ENCODE measurements around the gene PAQR5.

The PAQR5 gene

GRCh38 chr15:69323893-69324430 lies 25.2 kb downstream of the PAQR5 start:
- WGBS (ENCODE audit: insufficient coverage), result 100% methylated on average over 3 of the region's 5 CpGs
- Histone ChIP-seq H3K27ac (ENCODE audit: insufficient read depth in 1 of 2, low read depth in 1 of 2, low read length in 2 of 2, poor library complexity in 1 of 2, severe bottlenecking in 2 of 2) (no peak overlapping the region), H3K9me3 (ENCODE audit: control extremely low read depth in 1 of 5, control insufficient read depth in 4 of 5, insufficient read depth in 2 of 5, low read depth in 1 of 5, low read length in 4 of 5) (no peaks in the 10 kb centered on the region), H3K4me1 (ENCODE audit: control extremely low read depth in 1 of 4, control insufficient read depth in 4 of 4, insufficient read depth in 4 of 4, low read length in 3 of 4) (peaks cover 2 to 26% (median 16%) of the 10 kb centered on the region in 4 experiments), H3K36me3 (ENCODE audit: control insufficient read depth in 4 of 4, insufficient read depth in 4 of 4, low read length in 3 of 4) (no peaks in the 10 kb centered on the region), H3K27me3 (replicated peaks in 2 of 5; ENCODE audit: control insufficient read depth in 4 of 5, insufficient read depth in 5 of 5, low read length in 4 of 5) (no peaks in the 10 kb centered on the region), H3K4me3 (ENCODE audit: control insufficient read depth in 1 of 7, extremely low read depth in 1 of 7, insufficient read depth in 4 of 7, low read depth in 2 of 7, low read length in 6 of 7) (no peak overlapping the region)
- no peak for DNase-seq
- ChIA-PET POLR2A (no interaction called here), CTCF (interaction anchor here (1.1 kb wide), 2 partner anchors 16 to 20 kb away, joined by 3 to 4 read pairs; no protein-coding TSS in a partner anchor)

DNA sequence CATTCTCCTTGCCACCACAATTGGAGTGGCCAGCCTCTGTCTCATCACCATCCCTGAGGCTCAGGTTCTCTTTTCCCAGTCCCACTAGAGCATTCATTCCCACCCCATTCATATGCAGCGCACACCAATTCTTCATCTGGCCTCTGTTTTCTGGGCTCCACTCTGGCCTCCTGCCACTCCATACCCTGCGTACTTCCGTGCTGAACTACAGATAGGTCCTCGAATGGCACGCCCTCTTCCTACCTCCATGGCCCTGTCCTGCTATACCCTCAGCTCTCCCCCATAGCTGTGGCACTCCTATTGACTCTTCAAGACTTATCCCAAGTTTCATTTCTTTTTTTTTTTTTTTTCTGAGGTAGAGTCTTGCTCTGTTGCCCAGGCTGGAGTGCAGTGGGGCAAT lies 25.9 kb downstream of the PAQR5 start:
- Histone ChIP-seq H3K4me1 (ENCODE audit: control extremely low read depth in 1 of 4, control insufficient read depth in 4 of 4, insufficient read depth in 4 of 4, low read length in 3 of 4) (peaks cover 2 to 21% (median 11%) of the 10 kb centered on the region in 4 experiments), H3K9me3 (ENCODE audit: control extremely low read depth in 1 of 5, control insufficient read depth in 4 of 5, insufficient read depth in 2 of 5, low read depth in 1 of 5, low read length in 4 of 5) (no peaks in the 10 kb centered on the region), H3K27ac (ENCODE audit: insufficient read depth in 1 of 2, low read depth in 1 of 2, low read length in 2 of 2, poor library complexity in 1 of 2, severe bottlenecking in 2 of 2) (no peak overlapping the region), H3K27me3 (replicated peaks in 2 of 5; ENCODE audit: control insufficient read depth in 4 of 5, insufficient read depth in 5 of 5, low read length in 4 of 5) (no peaks in the 10 kb centered on the region), H3K4me3 (ENCODE audit: control insufficient read depth in 1 of 7, extremely low read depth in 1 of 7, insufficient read depth in 4 of 7, low read depth in 2 of 7, low read length in 6 of 7) (no peak overlapping the region), H3K36me3 (ENCODE audit: control insufficient read depth in 4 of 4, insufficient read depth in 4 of 4, low read length in 3 of 4) (no peaks in the 10 kb centered on the region)
- ChIA-PET POLR2A (no interaction called here), CTCF (interaction anchor here (1.1 kb wide), 2 partner anchors 16 to 20 kb away, joined by 3 to 4 read pairs; no protein-coding TSS in a partner anchor)
- DNase-seq, result no peak
- 98% methylated on average over 5 of the region's 5 CpGs for WGBS (ENCODE audit: insufficient coverage)

- Histone ChIP-seq H3K4me3 (ENCODE audit: control insufficient read depth in 1 of 7, extremely low read depth in 1 of 7, insufficient read depth in 4 of 7, low read depth in 2 of 7, low read length in 6 of 7) (no peak overlapping the region), H3K9me3 (ENCODE audit: control extremely low read depth in 1 of 5, control insufficient read depth in 4 of 5, insufficient read depth in 2 of 5, low read depth in 1 of 5, low read length in 4 of 5) (no peaks in the 10 kb centered on the region), H3K27me3 (replicated peaks in 2 of 5; ENCODE audit: control insufficient read depth in 4 of 5, insufficient read depth in 5 of 5, low read length in 4 of 5) (no peaks in the 10 kb centered on the region), H3K27ac (ENCODE audit: insufficient read depth in 1 of 2, low read depth in 1 of 2, low read length in 2 of 2, poor library complexity in 1 of 2, severe bottlenecking in 2 of 2) (no peak overlapping the region), H3K4me1 (ENCODE audit: control extremely low read depth in 1 of 4, control insufficient read depth in 4 of 4, insufficient read depth in 4 of 4, low read length in 3 of 4) (peaks cover 2 to 13% (median 3%) of the 10 kb centered on the region in 4 experiments), H3K36me3 (ENCODE audit: control insufficient read depth in 4 of 4, insufficient read depth in 4 of 4, low read length in 3 of 4) (no peaks in the 10 kb centered on the region)
- 97% methylated on average over 6 of the region's 7 CpGs for WGBS (ENCODE audit: insufficient coverage)
- DNase-seq, result no peak
- POLR2A ChIA-PET, result interaction anchor here (0.6 kb wide), 1 partner anchor 145 kb away, joined by 3 read pairs; no protein-coding TSS in a partner anchor
- CTCF ChIA-PET, result interaction anchor here (1.1 kb wide), 1 partner anchor 19 kb away, joined by 3 read pairs; no protein-coding TSS in a partner anchor
These were observed 26.8 kb downstream of the PAQR5 start for GRCh38 chr15:69325456-69325971.

DNA sequence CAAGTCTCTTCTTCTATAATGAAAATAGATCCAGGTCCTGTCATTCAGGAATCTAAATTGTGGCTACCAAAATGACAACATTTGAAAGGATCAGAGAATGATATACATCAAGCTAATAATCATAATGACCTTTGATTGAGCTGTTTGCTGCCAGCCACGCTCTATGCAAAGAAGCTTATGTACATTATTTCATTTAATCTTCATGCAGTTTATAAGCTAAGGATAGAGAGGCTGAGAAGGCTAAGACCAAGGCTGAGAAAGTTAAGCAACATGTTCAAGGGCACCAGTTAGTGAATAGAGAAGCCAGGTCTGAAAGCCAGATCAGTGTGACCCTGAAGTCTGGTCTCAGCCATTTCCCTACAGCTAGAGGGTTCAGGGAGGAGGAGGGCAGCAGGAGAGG lies 29.4 kb downstream of the PAQR5 start:
- Histone ChIP-seq H3K4me3 (ENCODE audit: control insufficient read depth in 1 of 7, extremely low read depth in 1 of 7, insufficient read depth in 4 of 7, low read depth in 2 of 7, low read length in 6 of 7) (no peak overlapping the region), H3K4me1 (ENCODE audit: control extremely low read depth in 1 of 4, control insufficient read depth in 4 of 4, insufficient read depth in 4 of 4, low read length in 3 of 4) (no peaks in the 10 kb centered on the region), H3K27me3 (replicated peaks in 2 of 5; ENCODE audit: control insufficient read depth in 4 of 5, insufficient read depth in 5 of 5, low read length in 4 of 5) (no peaks in the 10 kb centered on the region), H3K27ac (ENCODE audit: insufficient read depth in 1 of 2, low read depth in 1 of 2, low read length in 2 of 2, poor library complexity in 1 of 2, severe bottlenecking in 2 of 2) (no peak overlapping the region), H3K36me3 (ENCODE audit: control insufficient read depth in 4 of 4, insufficient read depth in 4 of 4, low read length in 3 of 4) (no peaks in the 10 kb centered on the region), H3K9me3 (ENCODE audit: control extremely low read depth in 1 of 5, control insufficient read depth in 4 of 5, insufficient read depth in 2 of 5, low read depth in 1 of 5, low read length in 4 of 5) (no peaks in the 10 kb centered on the region)
- DNase-seq, result no peak
- ChIA-PET CTCF (interaction anchor here (1.1 kb wide), 1 partner anchor 68 kb away, joined by 3 read pairs; no protein-coding TSS in a partner anchor), POLR2A (no interaction called here)
- no CpG with 5 or more reads among the region's 1 CpG for WGBS (ENCODE audit: insufficient coverage)

DNA sequence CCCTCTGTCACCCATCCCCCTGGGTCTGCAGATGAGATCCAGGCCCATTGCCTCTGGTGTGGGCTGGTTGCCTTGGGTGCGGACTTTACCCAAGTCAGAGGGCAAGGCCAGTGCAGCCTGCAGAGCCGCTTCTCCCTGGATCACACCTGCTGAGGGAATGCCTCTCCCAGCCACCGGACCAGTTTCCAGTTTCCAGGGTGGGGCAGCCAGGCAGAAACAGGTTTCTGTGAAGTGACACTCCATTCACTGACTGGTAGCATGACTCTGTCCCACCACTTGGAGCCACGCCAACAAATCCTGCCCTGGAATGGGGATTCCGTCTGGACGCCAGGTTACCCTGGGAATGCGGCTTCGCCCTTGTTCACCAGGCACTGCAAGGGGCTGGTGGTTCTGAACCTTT lies 30.0 kb downstream of the PAQR5 start:
- Histone ChIP-seq H3K4me1 (ENCODE audit: control extremely low read depth in 1 of 4, control insufficient read depth in 4 of 4, insufficient read depth in 4 of 4, low read length in 3 of 4) (no peaks in the 10 kb centered on the region), H3K36me3 (ENCODE audit: control insufficient read depth in 4 of 4, insufficient read depth in 4 of 4, low read length in 3 of 4) (no peaks in the 10 kb centered on the region), H3K9me3 (ENCODE audit: control extremely low read depth in 1 of 5, control insufficient read depth in 4 of 5, insufficient read depth in 2 of 5, low read depth in 1 of 5, low read length in 4 of 5) (no peaks in the 10 kb centered on the region), H3K27ac (ENCODE audit: insufficient read depth in 1 of 2, low read depth in 1 of 2, low read length in 2 of 2, poor library complexity in 1 of 2, severe bottlenecking in 2 of 2) (no peak overlapping the region), H3K27me3 (replicated peaks in 2 of 5; ENCODE audit: control insufficient read depth in 4 of 5, insufficient read depth in 5 of 5, low read length in 4 of 5) (no peaks in the 10 kb centered on the region), H3K4me3 (ENCODE audit: control insufficient read depth in 1 of 7, extremely low read depth in 1 of 7, insufficient read depth in 4 of 7, low read depth in 2 of 7, low read length in 6 of 7) (no peak overlapping the region)
- no peak for DNase-seq
- CTCF ChIA-PET, result no interaction called here
- 88% methylated on average over 8 of the region's 8 CpGs for WGBS (ENCODE audit: insufficient coverage)
- POLR2A ChIA-PET, result no interaction called here

GRCh38 chr15:69337138-69337537 lies 38.4 kb downstream of the PAQR5 start:
- peaks cover 0 to 7% (median 0%) of the 10 kb centered on the region in 5 experiments for H3K9me3 ChIP-seq (ENCODE audit: control extremely low read depth in 1 of 5, control insufficient read depth in 4 of 5, insufficient read depth in 2 of 5, low read depth in 1 of 5, low read length in 4 of 5)
- ChIA-PET CTCF (no interaction called here), POLR2A (no interaction called here)
- H3K27me3 ChIP-seq (replicated peaks in 2 of 5; ENCODE audit: control insufficient read depth in 4 of 5, insufficient read depth in 5 of 5, low read length in 4 of 5), result no peaks in the 10 kb centered on the region
- no peaks in the 10 kb centered on the region for H3K36me3 ChIP-seq (ENCODE audit: control insufficient read depth in 4 of 4, insufficient read depth in 4 of 4, low read length in 3 of 4)
- H3K27ac ChIP-seq (ENCODE audit: insufficient read depth in 1 of 2, low read depth in 1 of 2, low read length in 2 of 2, poor library complexity in 1 of 2, severe bottlenecking in 2 of 2), result no peak overlapping the region
- DNase-seq, result no peak
- WGBS (ENCODE audit: insufficient coverage), result 100% methylated on average over 1 of the region's 1 CpG
- H3K4me1 ChIP-seq (ENCODE audit: control extremely low read depth in 1 of 4, control insufficient read depth in 4 of 4, insufficient read depth in 4 of 4, low read length in 3 of 4), result peaks cover 3 to 14% (median 9%) of the 10 kb centered on the region in 4 experiments
- no peak overlapping the region for H3K4me3 ChIP-seq (ENCODE audit: control insufficient read depth in 1 of 7, extremely low read depth in 1 of 7, insufficient read depth in 4 of 7, low read depth in 2 of 7, low read length in 6 of 7)

- 83% methylated on average over 6 of the region's 8 CpGs for whole genome bisulfite sequencing (ENCODE audit: insufficient coverage)
- Histone ChIP-seq H3K4me3 (ENCODE audit: control insufficient read depth in 1 of 7, extremely low read depth in 1 of 7, insufficient read depth in 4 of 7, low read depth in 2 of 7, low read length in 6 of 7) (no peak overlapping the region), H3K36me3 (ENCODE audit: control insufficient read depth in 4 of 4, insufficient read depth in 4 of 4, low read length in 3 of 4) (no peaks in the 10 kb centered on the region), H3K9me3 (ENCODE audit: control extremely low read depth in 1 of 5, control insufficient read depth in 4 of 5, insufficient read depth in 2 of 5, low read depth in 1 of 5, low read length in 4 of 5) (peaks cover 0 to 7% (median 0%) of the 10 kb centered on the region in 5 experiments), H3K27me3 (replicated peaks in 2 of 5; ENCODE audit: control insufficient read depth in 4 of 5, insufficient read depth in 5 of 5, low read length in 4 of 5) (no peaks in the 10 kb centered on the region), H3K27ac (ENCODE audit: insufficient read depth in 1 of 2, low read depth in 1 of 2, low read length in 2 of 2, poor library complexity in 1 of 2, severe bottlenecking in 2 of 2) (no peak overlapping the region), H3K4me1 (ENCODE audit: control extremely low read depth in 1 of 4, control insufficient read depth in 4 of 4, insufficient read depth in 4 of 4, low read length in 3 of 4) (peaks cover 3 to 19% (median 9%) of the 10 kb centered on the region in 4 experiments)
- DNase-seq, result no peak
- CTCF ChIA-PET, result no interaction called here
- POLR2A ChIA-PET, result no interaction called here
These were observed 40.0 kb downstream of the PAQR5 start for GRCh38 chr15:69338535-69339213.
